ENCODE data around the gene LYVE1. TPM values are rescaled to one million over a fixed set of nuclear protein-coding genes. Genes with fewer than 3 reads are reported as not detected.

Gene LYVE1
- total RNA-seq, 1 donor from 2014 or later = 25.6 TPM

- ATAC-seq = no peak
- no peak for DNase-seq (ENCODE audit: low spot score)
These were observed 25.9 kb upstream of the LYVE1 start for GRCh38 chr11:10594407-10594806.

DNA sequence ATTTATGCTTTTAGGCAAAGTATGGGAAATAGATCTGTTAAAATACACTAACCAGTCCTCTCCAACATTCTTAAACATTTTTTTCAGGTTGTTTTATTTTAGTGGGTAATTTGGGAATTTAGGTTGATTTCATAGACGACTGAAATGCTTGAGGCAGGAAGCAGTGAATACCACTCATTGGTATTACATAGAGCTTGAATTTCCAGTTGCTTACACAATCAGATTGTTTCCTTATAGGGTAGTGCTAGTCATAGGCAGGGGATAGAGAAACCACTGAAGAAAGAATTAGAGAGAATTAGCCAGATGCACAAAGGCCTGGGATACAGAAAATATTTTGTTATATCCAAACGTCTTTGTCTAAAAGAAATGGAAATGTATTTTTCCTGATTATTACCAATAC, 23.9 kb upstream of the LYVE1 start:
- DNase-seq (ENCODE audit: low spot score) (no peak), ATAC-seq (no peak)

DNA sequence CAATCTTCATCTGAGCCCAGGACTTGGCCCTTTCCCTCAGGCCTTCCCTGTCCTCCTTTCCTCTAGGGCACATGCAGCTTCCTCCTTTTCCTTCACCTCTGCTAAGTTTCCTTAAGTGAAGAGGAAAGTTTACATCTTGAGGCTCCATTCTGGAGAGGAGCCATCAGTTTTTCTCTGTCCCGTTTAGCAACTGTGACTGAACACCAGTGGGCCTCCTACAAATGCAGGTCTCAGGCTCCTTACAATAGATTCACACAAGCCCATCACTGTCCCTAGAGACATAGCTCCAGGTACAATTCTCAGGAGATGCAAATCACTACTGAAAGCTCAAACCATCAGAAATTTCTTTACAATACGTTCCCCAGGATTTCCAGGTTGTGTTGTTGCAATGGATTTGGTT, 23.3 kb upstream of the LYVE1 start:
- DNase-seq (ENCODE audit: low spot score) (no peak), ATAC-seq (no peak)

- no peak for ATAC-seq
- no peak for DNase-seq (ENCODE audit: low spot score)
These were observed 21.9 kb upstream of the LYVE1 start for GRCh38 chr11:10590218-10590915.

DNA sequence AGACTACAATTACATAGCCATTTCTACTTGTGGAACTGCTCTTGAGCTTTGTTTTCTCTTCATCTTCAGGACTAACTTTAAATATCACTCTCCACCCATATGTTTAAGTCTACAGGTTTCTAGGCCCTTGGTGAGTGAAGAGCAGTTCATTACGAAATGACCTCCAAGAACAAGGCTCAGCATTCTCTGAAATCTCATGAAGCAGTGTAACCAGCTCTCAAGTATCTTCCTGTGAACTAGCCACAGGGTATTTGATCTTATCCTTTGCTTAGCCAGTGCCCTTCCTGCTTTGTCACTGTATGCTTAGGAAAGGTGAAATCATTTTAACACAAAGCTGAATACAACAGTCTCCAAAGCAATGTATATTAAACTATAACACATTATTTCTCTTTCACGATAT, 20.4 kb upstream of the LYVE1 start:
- DNase-seq (ENCODE audit: low spot score) = no peak
- no peak for ATAC-seq

- no peak for DNase-seq (ENCODE audit: low spot score)
- ATAC-seq = no peak
These were observed 19.5 kb upstream of the LYVE1 start for GRCh38 chr11:10587995-10588394.

DNA sequence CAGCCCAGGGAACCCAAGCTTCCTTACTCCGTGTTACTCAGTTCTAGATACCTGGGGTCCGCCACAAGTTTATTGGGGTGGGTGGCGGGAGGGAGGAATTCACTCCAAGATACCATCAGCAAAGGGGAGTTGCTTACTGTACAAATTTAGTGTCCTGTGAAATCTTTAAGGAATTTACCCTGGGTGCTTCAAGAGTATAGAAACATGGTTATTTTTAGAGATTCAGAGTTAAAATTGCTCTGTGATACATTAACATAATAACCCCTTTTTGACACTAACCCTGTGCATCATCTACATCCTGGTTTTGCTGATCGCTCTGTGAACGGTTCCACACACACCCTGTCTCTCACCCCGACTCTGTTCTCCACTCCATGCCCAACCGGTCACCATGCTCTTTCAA, 18.9 kb upstream of the LYVE1 start:
- DNase-seq (ENCODE audit: low spot score) (no peak), ATAC-seq (no peak)

DNA sequence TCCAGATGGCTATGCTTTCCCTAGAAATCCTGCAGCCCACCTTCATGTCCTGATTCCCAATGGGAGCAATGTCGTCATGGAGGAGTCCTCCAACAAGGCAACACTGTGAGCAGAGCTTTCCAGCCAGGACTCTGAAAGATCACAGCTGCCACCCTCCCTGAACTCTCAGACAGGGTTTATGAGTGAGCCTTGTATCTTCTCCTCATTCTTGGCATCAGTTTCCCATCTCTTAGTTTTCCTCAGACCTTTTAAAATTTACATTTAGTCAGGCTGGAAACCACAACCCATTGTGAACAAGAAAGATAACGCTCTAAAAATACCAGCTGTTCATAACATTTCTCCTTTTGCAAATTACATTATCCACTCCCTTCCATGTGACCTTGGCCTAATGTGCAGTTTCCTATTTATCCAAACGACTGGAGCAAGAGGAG, 15.6 kb upstream of the LYVE1 start:
- ATAC-seq (peak; percentile 14), DNase-seq (ENCODE audit: low spot score) (no peak)

DNA sequence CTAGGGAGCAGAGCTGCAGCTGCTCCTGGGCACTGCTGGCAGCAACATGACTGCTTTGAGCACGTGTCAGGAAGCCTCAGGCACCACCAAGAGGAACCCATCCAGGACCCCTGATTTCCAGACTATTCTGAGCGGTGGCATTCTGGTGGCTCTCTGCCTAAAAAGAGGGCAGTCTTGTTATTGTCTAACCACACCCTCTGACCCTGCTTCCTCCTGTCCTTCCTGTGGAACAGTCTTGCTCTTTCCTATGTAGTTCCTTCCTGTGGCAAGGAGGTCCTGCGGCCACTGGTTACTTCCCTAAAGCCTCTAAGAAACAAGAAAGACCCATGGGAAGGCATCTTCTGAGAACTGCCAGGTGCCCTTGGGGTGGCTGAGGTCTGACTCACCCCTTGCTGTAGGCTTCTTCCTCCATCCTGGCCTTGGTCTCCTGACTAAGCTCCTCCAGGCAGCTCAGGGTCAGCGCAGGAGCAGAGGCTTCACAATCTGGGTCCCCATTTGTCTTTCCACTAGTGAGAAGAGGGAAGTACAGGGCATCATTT, 13.1 kb upstream of the LYVE1 start:
- ATAC-seq (peak; percentile 62), DNase-seq (ENCODE audit: low spot score) (no peak)

- no peak for DNase-seq (ENCODE audit: low spot score)
- ATAC-seq = peak; percentile 33
These were observed 12.2 kb upstream of the LYVE1 start for GRCh38 chr11:10580623-10581022.

DNA sequence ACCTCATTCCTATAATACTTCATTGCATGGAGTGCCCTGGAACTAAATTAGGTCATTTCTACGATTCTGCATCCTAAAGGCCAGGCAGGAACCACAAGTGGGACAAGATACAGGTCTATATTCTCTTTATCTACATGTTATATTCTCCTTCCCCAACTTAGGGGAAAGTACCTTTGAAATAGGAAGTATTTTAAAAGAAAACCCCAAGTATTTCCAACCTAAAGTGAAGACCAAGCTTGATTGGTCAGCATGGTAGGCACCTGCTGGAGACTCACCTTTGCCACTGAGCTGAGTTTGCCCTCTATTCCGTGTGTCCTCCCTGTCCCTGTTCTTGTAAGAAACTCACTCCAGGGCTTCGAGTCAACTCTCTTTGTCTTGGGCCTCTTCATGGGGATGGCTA, 11.2 kb upstream of the LYVE1 start:
- ATAC-seq (no peak), DNase-seq (ENCODE audit: low spot score) (no peak)

- DNase-seq (ENCODE audit: low spot score) (no peak), ATAC-seq (no peak)
These were observed 7.6 kb upstream of the LYVE1 start for GRCh38 chr11:10576035-10576398.

GRCh38 chr11:10575346-10576034, 7.0 kb upstream of the LYVE1 start:
- DNase-seq (ENCODE audit: low spot score) (no peak), ATAC-seq (no peak)

GRCh38 chr11:10573556-10573955, 5.1 kb upstream of the LYVE1 start:
- DNase-seq (ENCODE audit: low spot score) (no peak), ATAC-seq (no peak)

- DNase-seq (ENCODE audit: low spot score) = no peak
- ATAC-seq = no peak
These were observed 4.6 kb upstream of the LYVE1 start for GRCh38 chr11:10573028-10573427.

GRCh38 chr11:10572533-10572932, 4.1 kb upstream of the LYVE1 start:
- DNase-seq (ENCODE audit: low spot score) (no peak), ATAC-seq (no peak)

GRCh38 chr11:10567446-10567845, 1.0 kb downstream of the LYVE1 start:
- ATAC-seq (no peak), DNase-seq (ENCODE audit: low spot score) (no peak)

DNA sequence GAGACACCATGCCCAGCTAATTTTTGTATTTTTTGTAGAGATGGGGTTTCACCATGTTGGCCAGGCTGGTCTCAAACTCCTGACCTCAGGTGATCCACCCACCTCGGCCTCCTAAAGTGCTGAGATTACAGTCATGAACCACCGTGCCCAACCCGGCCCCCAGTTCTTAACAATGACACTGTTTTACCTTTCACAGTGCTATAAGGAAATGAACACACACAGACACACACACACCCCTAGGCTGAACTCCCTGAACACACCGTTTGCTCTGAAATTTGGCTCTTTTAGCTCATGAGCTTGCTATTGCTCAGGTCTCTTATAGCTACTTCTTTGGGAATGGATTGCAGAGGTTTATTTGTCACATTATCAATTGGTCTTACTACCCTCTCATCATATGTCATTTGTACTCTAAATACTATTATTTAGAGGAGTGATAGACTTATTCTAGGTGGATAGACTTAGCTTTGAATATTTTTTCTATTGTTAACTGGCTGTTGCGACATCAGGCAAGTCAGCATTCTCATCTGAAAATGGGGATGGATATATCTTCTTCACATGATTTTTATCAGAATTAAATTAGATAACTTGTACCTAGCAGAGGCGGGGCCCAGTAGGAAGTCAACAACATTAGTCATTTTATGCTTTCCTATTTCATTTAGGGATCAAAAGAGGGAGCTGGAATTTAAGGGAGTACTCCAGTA, 2.1 kb downstream of the LYVE1 start:
- DNase-seq (ENCODE audit: low spot score) (no peak), ATAC-seq (no peak)

GRCh38 chr11:10565493-10565892, 3.0 kb downstream of the LYVE1 start:
- no peak for DNase-seq (ENCODE audit: low spot score)
- ATAC-seq = no peak

- no peak for DNase-seq (ENCODE audit: low spot score)
- no peak for ATAC-seq
These were observed 3.7 kb downstream of the LYVE1 start for GRCh38 chr11:10564696-10565318.

- DNase-seq (ENCODE audit: low spot score) (no peak), ATAC-seq (no peak)
These were observed 4.4 kb downstream of the LYVE1 start for GRCh38 chr11:10564030-10564429.
